HFF-Myc (cell line): ENCODE measurements around the gene FAM177B.
"Not testable (repeated sequence)": the region's sequence is repeated elsewhere in the genome, so short reads cannot be mapped to it uniquely, and the experiment has no call there.

Source experiments
- DNase-seq: peaks from one replicate; pipeline ENCODE4 v3.0.0-alpha.2; 2011; ENCODE audit warnings: low read depth; ENCODE audit errors: extremely low read depth
- H3K4me3 ChIP-seq: replicated peaks from 2 replicates; pipeline ENCODE4 v1.5.1; 2011; ENCODE audit warnings: low read depth, mild to moderate bottlenecking, control low read depth, low read length
- TF ChIP-seq, protein P1 (sequence below): IDR thresholded peaks from 2 replicates; pipeline ENCODE4 v1.5.1; 2012; ENCODE audit warnings: mild to moderate bottlenecking, low read depth, low read length, control low read depth; ENCODE audit errors: missing control alignments

The FAM177B gene

DNA sequence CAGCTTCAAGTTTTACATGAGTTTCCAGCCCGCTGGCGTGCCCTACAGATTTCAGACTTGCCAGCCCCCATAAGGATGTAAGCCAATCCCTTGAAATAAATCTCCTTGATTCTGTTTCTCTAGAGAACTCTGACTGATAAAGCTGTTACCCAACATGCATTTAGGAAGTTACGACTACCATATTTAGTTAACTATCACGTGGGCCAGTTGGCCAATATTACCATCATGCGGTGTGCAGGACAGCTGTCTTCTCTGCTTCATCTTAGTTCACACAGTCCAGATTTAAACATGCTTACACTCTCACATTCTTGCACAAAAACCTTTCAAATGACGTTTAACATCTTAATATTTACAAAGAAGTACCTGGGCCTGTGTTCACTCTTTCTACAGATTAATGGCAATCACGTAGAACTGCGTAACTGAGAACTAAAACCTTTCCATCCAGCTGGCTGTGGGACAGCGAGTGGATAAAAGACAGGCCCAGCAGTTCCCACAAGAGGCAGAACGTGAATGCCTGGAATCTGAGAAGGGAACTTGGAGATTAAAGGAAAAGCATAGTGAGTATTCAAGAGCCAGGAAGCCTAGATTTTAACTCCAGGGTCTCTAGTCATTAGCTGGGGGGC is 20.8 kb downstream of the FAM177B start:
- H3K4me3 ChIP-seq: no peak overlapping the region
- DNase-seq: no peak
- TF ChIP-seq, protein P1, sequence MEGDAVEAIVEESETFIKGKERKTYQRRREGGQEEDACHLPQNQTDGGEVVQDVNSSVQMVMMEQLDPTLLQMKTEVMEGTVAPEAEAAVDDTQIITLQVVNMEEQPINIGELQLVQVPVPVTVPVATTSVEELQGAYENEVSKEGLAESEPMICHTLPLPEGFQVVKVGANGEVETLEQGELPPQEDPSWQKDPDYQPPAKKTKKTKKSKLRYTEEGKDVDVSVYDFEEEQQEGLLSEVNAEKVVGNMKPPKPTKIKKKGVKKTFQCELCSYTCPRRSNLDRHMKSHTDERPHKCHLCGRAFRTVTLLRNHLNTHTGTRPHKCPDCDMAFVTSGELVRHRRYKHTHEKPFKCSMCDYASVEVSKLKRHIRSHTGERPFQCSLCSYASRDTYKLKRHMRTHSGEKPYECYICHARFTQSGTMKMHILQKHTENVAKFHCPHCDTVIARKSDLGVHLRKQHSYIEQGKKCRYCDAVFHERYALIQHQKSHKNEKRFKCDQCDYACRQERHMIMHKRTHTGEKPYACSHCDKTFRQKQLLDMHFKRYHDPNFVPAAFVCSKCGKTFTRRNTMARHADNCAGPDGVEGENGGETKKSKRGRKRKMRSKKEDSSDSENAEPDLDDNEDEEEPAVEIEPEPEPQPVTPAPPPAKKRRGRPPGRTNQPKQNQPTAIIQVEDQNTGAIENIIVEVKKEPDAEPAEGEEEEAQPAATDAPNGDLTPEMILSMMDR: no peak

DNA sequence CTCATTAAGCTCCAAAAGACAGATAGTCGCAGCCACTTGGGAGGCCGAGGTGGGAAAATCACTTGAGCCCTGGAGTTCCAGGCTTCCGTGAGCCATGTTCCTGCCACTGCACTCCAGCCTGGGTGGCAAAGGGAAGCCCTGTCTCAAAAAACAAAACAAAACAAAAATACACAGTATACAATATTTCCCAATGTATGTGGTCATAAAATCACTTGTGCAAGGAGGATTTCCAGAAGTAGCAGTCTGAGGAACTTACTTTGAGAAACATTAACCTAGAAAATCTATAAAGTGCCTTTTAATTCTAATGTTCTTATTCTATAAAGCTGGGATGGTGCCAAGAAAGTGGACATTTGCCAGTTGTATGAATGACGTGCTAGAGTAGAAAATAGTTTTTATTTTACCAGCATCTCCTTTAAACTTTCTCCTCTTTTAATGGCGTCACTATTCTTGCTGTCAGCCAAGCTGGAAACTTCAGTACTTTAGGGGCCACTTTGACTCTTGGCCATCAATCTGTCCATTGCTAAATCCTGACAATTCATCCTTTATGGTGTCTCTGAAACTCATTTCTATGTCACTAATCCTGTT is 22.5 kb downstream of the FAM177B start:
- DNase-seq: no peak
- no peak overlapping the region for H3K4me3 ChIP-seq
- TF ChIP-seq, protein P1: no peak

DNA sequence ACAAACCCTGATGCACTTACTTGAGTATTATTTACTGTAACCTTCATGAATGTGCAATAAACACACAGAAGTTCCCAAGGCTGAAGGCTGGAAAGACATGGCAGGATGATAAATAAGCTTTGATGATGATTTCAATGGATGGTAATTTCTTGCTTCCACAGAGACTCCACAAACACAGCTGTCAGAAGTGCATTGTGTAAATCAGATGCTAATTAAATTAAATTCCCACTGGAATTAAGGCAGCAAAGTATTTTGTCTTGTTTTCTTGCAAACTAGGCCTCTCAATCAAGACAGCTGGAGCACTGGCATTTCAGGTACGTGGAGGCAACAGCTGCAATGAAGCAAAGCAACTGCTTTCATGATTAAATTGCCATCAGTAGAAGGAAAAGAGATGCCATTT is 24.1 kb downstream of the FAM177B start:
- no peak overlapping the region for H3K4me3 ChIP-seq
- no peak for DNase-seq
- TF ChIP-seq, protein P1: no peak

DNA sequence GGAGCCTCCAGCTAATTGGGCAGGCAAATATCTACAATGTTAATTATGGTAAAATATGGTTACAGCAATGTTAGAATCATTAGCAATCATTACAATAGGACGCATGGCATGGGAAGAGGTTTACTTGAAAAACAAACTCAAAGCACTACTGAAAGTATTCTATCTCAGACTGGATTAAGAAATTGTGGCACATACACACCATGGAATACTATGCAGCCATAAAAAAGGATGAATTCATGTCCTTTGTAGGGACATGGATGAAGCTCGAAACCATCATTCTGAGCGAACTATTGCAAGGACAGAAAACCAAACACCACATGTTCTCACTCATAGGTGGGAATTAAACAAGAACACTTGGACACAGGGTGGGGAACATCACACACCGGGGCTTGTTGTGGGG is 25.2 kb downstream of the FAM177B start:
- not testable (repeated sequence) for H3K4me3 ChIP-seq, DNase-seq

DNA sequence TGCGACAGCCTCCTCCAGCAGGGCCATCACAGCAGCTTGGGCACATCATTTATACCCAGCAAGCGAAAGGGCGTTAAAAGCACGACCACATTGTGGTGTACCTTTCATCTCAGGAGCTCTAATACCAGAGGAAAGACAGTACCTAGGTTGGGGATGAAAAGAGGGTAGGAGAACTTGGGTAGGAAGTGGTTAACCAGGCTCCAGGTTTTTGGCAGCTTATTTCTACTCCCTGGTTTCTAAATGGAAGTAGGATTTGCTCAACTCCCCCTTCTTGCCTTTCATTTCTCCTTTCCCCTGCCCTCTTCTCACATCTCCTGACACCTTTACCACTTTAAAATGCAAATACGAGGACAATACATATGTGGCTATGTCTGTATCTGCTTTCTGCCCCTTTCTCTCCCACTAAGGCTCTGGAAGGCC is 30.2 kb downstream of the FAM177B start:
- no peak for DNase-seq
- no peak overlapping the region for H3K4me3 ChIP-seq
- TF ChIP-seq, protein P1: no peak

DNA sequence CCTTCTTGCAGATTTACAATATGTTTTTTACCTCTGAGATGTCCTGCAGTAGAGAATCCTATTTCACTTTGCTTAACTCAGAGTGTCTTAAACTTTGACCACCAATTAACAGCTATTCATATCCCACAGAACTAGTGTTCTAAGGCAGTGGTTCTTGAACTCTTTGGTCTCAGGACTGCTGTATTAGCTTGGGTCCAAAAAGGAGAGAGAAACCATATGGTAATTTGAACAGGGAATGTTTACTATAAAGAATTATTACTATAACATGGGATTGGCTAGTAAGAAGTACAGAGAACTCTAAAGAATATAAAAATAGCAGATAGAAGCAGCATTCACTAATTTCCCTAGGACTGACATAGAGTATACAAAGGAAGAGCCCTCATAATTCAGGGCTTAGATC is 31.6 kb downstream of the FAM177B start:
- no peak for DNase-seq
- TF ChIP-seq, protein P1: no peak
- no peak overlapping the region for H3K4me3 ChIP-seq

DNA sequence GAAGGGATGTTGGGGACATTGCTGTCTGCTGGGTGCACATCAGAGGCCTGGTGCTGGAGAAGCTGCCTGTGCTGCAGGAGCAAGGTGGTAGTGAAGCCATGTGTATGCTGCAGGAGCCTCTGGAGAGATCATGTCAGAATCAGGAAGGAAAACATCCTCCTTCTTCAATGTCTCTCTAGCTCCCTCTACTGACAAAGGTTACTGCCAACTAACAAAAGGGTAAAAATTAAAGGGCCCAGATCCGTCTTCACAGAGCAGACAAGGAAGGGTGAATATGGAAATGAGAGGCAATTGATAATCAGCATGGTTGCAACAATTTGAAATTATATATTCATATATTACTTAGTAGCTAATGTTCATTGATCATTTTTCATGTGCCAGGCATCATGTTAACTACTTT is 32.2 kb downstream of the FAM177B start:
- no peak overlapping the region for H3K4me3 ChIP-seq
- TF ChIP-seq, protein P1: peak; percentile 32
- DNase-seq: no peak
